HCT116 (cell line): ENCODE data around the gene SLC25A52. TPM values are rescaled to one million over a fixed set of nuclear protein-coding genes. Genes with fewer than 3 reads are reported as not detected.

Experiments used
- ATAC-seq: fragments of 200-7000 bp; cut with Tn5 transposase; 2 replicates; pipeline ENCODE4 v1.9.1; 2020; ENCODE audit warnings: mild to moderate bottlenecking, moderate library complexity
- BruUV-seq: library from RNA; stranded (reverse); fragments of 400-500 nt; replicated peaks from 2 replicates; lab custom pipeline; 2021; lab: Mats Ljungman, UMichigan
- CTCF ChIA-PET: fragments of 300-600 bp; sonication (Branson Sonifier 250); formaldehyde crosslinking; loops from one replicate; lab custom pipeline; 2021; ENCODE audit warnings: antibody characterized with exemption; lab: Charles Lee
- POLR2A ChIA-PET: fragments of 300-600, 350-600 bp; sonication (Branson Sonifier 250); formaldehyde crosslinking; loops from one replicate; lab custom pipeline; 2021; ENCODE audit warnings: antibody characterized with exemption; lab: Charles Lee
- RAD21 ChIA-PET, 2 experiments: fragments of 300-600 bp; sonication (Branson Sonifier 250); formaldehyde crosslinking; loops; one replicate each; lab custom pipeline; 2023; ENCODE audit warnings: low total read pairs in 2 of 2; ENCODE audit not compliant: uncharacterized antibody in 2 of 2, unreplicated experiment in 2 of 2, low non-redundant PET in 1 of 2; lab: Charles Lee
- DNase-seq: peaks from one replicate; pipeline ENCODE4 v3.0.0-alpha.2; 2010; ENCODE audit warnings: low read depth, low spot score
- H2AFZ ChIP-seq: fragments of 200-600 bp; shearing (Covaris generic), sonication (generic); 2 replicates; pipeline ENCODE4 v1.6.1; 2017; ENCODE audit warnings: low read depth, mixed run types, mixed read lengths, antibody characterized with exemption, low read length; ENCODE audit not compliant: poor library complexity, severe bottlenecking
- H3K27ac ChIP-seq: 2 replicates; pipeline ENCODE4 v1.5.1; 2012; ENCODE audit warnings: low read depth, low read length
- H3K27me3 ChIP-seq: fragments of 200-600 bp; sonication (generic); 2 replicates; pipeline ENCODE4 v1.6.1; 2016; ENCODE audit warnings: mixed run types, low read length, mixed read lengths; ENCODE audit not compliant: insufficient read depth
- H3K36me3 ChIP-seq, 2 experiments: fragments of 200-500 bp in 1 of 2; fragments of 200-600 bp in 1 of 2; sonication (Bioruptor generic) in 1 of 2; sonication (generic) in 1 of 2; 2 replicates each; pipeline versions ENCODE4 v1.5.1 to v1.6.1; 2014 to 2016; ENCODE audit warnings: low read length in 2 of 2, inconsistent platforms in 1 of 2, mixed read lengths in 1 of 2, mixed run types in 1 of 2; ENCODE audit not compliant: insufficient read depth in 2 of 2, control insufficient read depth in 1 of 2
- H3K4me1 ChIP-seq, 2 experiments: fragments of 200-600 bp in 1 of 2; sonication (generic) in 1 of 2; 2 replicates each; pipeline versions ENCODE4 v1.5.1 to v1.6.1; 2012 to 2017; ENCODE audit warnings: low read length in 2 of 2, inconsistent platforms in 1 of 2, mild to moderate bottlenecking in 1 of 2, mixed read lengths in 1 of 2, mixed run types in 1 of 2, moderate library complexity in 1 of 2; ENCODE audit not compliant: insufficient read depth in 2 of 2, control insufficient read depth in 1 of 2
- H3K4me2 ChIP-seq: fragments of 200-600 bp; sonication (generic); 2 replicates; pipeline ENCODE4 v1.6.1; 2017; ENCODE audit warnings: mixed run types, low read length, mixed read lengths
- H3K4me3 ChIP-seq, 2 experiments: fragments of 200-600 bp in 1 of 2; sonication (generic) in 1 of 2; replicated peaks in 1 of 2; 2 replicates each; pipeline ENCODE4 v1.5.1; 2011 to 2016; ENCODE audit warnings: low read length in 2 of 2, control low read depth in 1 of 2, low read depth in 1 of 2, mild to moderate bottlenecking in 1 of 2, mixed read lengths in 1 of 2, mixed run types in 1 of 2
- H3K79me2 ChIP-seq: fragments of 200-600 bp; sonication (generic); 2 replicates; pipeline ENCODE4 v1.6.1; 2017; ENCODE audit warnings: mild to moderate bottlenecking, mixed run types, low read length, moderate library complexity, mixed read lengths; ENCODE audit not compliant: insufficient read depth
- H3K9ac ChIP-seq: fragments of 200-600 bp; sonication (generic); 2 replicates; pipeline ENCODE4 v1.6.1; 2016; ENCODE audit warnings: low read length, mixed read lengths
- H3K9me2 ChIP-seq: fragments of 200-600 bp; sonication (generic), shearing (Covaris generic); 2 replicates; pipeline ENCODE4 v1.6.1; 2017; ENCODE audit warnings: mixed run types, mild to moderate bottlenecking, moderate library complexity; ENCODE audit not compliant: insufficient read depth
- H3K9me3 ChIP-seq, 2 experiments: fragments of 200-500 bp in 1 of 2; fragments of 200-600 bp in 1 of 2; sonication (Bioruptor generic) in 1 of 2; sonication (generic) in 1 of 2; 2 replicates each; pipeline ENCODE4 v1.6.1; 2014 to 2017; ENCODE audit warnings: low read length in 2 of 2, mixed read lengths in 2 of 2, inconsistent platforms in 1 of 2, low read depth in 1 of 2, mild to moderate bottlenecking in 1 of 2, mixed run types in 1 of 2, moderate library complexity in 1 of 2; ENCODE audit not compliant: control insufficient read depth in 1 of 2, insufficient read depth in 1 of 2
- H4K20me1 ChIP-seq: fragments of 200-600 bp; sonication (generic), shearing (Covaris generic); 2 replicates; pipeline ENCODE4 v1.6.1; 2017; ENCODE audit warnings: mixed run types, mild to moderate bottlenecking, moderate library complexity; ENCODE audit not compliant: insufficient read depth
- CBX3 ChIP-seq: IDR thresholded peaks from 2 replicates; pipeline ENCODE4 v1.6.1; 2012; ENCODE audit warnings: low read depth
- CEBPB ChIP-seq: IDR thresholded peaks from 2 replicates; pipeline ENCODE4 v1.6.1; 2012; ENCODE audit warnings: low read depth
- EGR1 ChIP-seq: IDR thresholded peaks from 2 replicates; pipeline ENCODE4 v1.6.1; 2012; ENCODE audit warnings: low read depth
- ELF1 ChIP-seq: IDR thresholded peaks from 2 replicates; pipeline ENCODE4 v1.6.1; 2012; ENCODE audit warnings: low read depth, borderline replicate concordance
- EZH2 ChIP-seq: fragments of 200-600 bp; sonication (generic); IDR thresholded peaks from 2 replicates; pipeline ENCODE4 v1.6.1; 2017; ENCODE audit warnings: antibody characterized with exemption, mixed run types
- EZH2phosphoT487 ChIP-seq: fragments of 200-600 bp; IDR thresholded peaks from 2 replicates; pipeline ENCODE4 v1.6.1; 2018; ENCODE audit warnings: antibody characterized with exemption, borderline replicate concordance
- FOSL1 ChIP-seq: IDR thresholded peaks from 2 replicates; pipeline ENCODE4 v1.6.1; 2012; ENCODE audit warnings: low read depth
- POLR2A ChIP-seq: IDR thresholded peaks from 2 replicates; pipeline ENCODE4 v1.7.0; 2011; ENCODE audit warnings: borderline replicate concordance; ENCODE audit not compliant: insufficient read depth, insufficient read length; ENCODE audit errors: extremely low read depth
- POLR2AphosphoS5 ChIP-seq: IDR thresholded peaks from 2 replicates; pipeline ENCODE4 v1.6.1; 2011; ENCODE audit warnings: mild to moderate bottlenecking, low read depth, low read length, moderate library complexity
- RAD21 ChIP-seq: IDR thresholded peaks from 2 replicates; pipeline ENCODE4 v1.6.1; 2012; ENCODE audit warnings: low read depth, mild to moderate bottlenecking
- SIN3A ChIP-seq: IDR thresholded peaks from 2 replicates; pipeline ENCODE4 v1.6.1; 2012; ENCODE audit warnings: low read depth
- SP1 ChIP-seq: IDR thresholded peaks from 2 replicates; pipeline ENCODE4 v1.6.1; 2012; ENCODE audit warnings: low read depth
- SRF ChIP-seq: IDR thresholded peaks from 2 replicates; pipeline ENCODE4 v1.6.1; 2012; ENCODE audit warnings: low read depth
- TCF7L2 ChIP-seq: IDR thresholded peaks from 2 replicates; pipeline ENCODE4 v1.7.0; 2011; ENCODE audit warnings: borderline replicate concordance, inconsistent platforms; ENCODE audit not compliant: insufficient read depth, insufficient read length; ENCODE audit errors: extremely low read depth
- YY1 ChIP-seq: IDR thresholded peaks from 2 replicates; pipeline ENCODE4 v1.6.1; 2011; ENCODE audit warnings: low read length, low read depth, moderate library complexity, mild to moderate bottlenecking; ENCODE audit not compliant: insufficient replicate concordance; ENCODE audit errors: extremely low read depth
- ZFX ChIP-seq: fragments of 450-650 bp; IDR thresholded peaks from 2 replicates; pipeline ENCODE4 v1.6.1; 2017
- intact Hi-C: fragments of 100-400 bp; cut with micrococcal nuclease; formaldehyde crosslinking; loops from 2 replicates; pipeline ENCODE4 v1.10.0; 2022
- total RNA-seq: library from RNA; stranded (reverse); gene quantifications from one replicate; pipeline ENCODE4 v1.2.1, GENCODE V29; 2021; ENCODE audit not compliant: unreplicated experiment
- TF ChIP-seq, protein P1 (sequence below): IDR thresholded peaks from 2 replicates; pipeline ENCODE4 v1.6.1; 2011; ENCODE audit warnings: mild to moderate bottlenecking, low read length, moderate library complexity; ENCODE audit not compliant: insufficient replicate concordance; ENCODE audit errors: extremely low read depth
- TF ChIP-seq, protein P2 (sequence below), 3 experiments: fragments of 200-600 bp in 1 of 3; sonication (generic) in 1 of 3; IDR thresholded peaks in 2 of 3; conservative IDR thresholded peaks in 1 of 3; 2 replicates each; pipeline ENCODE4 v1.5.1; 2012 to 2017; ENCODE audit warnings: low read depth in 2 of 3, low read length in 2 of 3, antibody characterized with exemption in 1 of 3, borderline replicate concordance in 1 of 3, control low read depth in 1 of 3, mild to moderate bottlenecking in 1 of 3, mixed read lengths in 1 of 3, mixed run types in 1 of 3, moderate library complexity in 1 of 3; ENCODE audit not compliant: insufficient read depth in 1 of 3

The SLC25A52 gene
- total RNA-seq, 1 experiment from 2014 or later: not detected

DNA sequence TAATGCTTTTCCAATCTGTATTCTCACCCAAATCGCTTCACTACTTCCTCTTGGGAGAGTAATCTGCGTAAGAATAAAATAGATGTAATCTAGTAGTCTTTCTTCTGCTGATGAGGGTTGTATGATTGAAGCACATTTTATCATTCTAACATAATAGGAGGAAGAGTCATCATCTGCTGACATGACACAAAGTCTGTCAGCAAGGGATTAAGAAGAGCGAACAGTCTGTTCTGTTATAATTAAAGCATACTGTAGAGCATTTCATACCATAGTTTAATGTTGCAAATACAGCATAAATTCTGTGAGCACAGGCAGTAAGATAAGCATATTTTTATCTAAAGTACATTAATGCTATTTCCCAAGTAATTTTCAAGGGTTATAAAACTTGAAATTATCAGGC lies 10.4 kb downstream of the SLC25A52 start:
- no peak overlapping the region for H3K9ac ChIP-seq
- ATAC-seq: no peak
- H3K27ac ChIP-seq: no peak overlapping the region
- no TSS peak for BruUV-seq
- H3K27me3 ChIP-seq: no peaks in the 10 kb centered on the region
- ChIA-PET POLR2A (no interaction called here), RAD21 (no interaction called here)
- H3K4me1 ChIP-seq: no peaks in the 10 kb centered on the region
- H3K79me2 ChIP-seq: no peaks in the 10 kb centered on the region
- no peaks in the 10 kb centered on the region for H4K20me1 ChIP-seq
- intact Hi-C loops: no loop called here
- H3K9me2 ChIP-seq: no peaks in the 10 kb centered on the region
- no peaks in the 10 kb centered on the region for H3K9me3 ChIP-seq
- TF ChIP-seq YY1 (no peak), SP1 (no peak), POLR2AphosphoS5 (no peak), ZFX (no peak)
- TF ChIP-seq, all 23 proteins: peak for 0
- no peaks in the 10 kb centered on the region for H3K36me3 ChIP-seq
- CTCF ChIA-PET: no interaction called here
- no peak for DNase-seq
- no peak overlapping the region for H2AFZ ChIP-seq
- H3K4me2 ChIP-seq: no peak overlapping the region
- no peak overlapping the region for H3K4me3 ChIP-seq

DNA sequence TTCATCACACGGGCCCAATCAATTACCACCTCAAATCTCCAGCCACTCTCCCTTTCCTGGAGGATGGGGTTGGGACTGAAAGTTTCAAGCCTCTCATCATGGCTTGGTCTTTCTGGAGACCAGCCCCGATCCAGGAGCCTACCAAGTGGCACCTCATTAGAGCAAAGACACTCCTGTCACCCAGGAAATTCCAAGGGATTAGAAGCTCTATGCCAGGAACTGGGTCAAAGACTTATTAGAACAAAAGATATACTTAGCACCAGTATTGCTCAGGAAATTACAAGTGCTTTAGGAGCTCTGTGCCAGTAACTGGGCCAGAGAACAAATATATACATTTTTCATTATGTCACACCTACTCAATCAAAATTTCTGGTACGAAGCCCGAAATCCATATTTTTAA lies 14.3 kb downstream of the SLC25A52 start:
- Histone ChIP-seq H3K79me2 (no peaks in the 10 kb centered on the region), H3K9ac (no peak overlapping the region), H2AFZ (no peak overlapping the region), H3K9me2 (no peaks in the 10 kb centered on the region), H4K20me1 (no peaks in the 10 kb centered on the region), H3K36me3 (no peaks in the 10 kb centered on the region), H3K27me3 (no peaks in the 10 kb centered on the region), H3K4me1 (no peaks in the 10 kb centered on the region), H3K4me3 (no peak overlapping the region), H3K4me2 (no peak overlapping the region), H3K27ac (no peak overlapping the region), H3K9me3 (no peaks in the 10 kb centered on the region)
- intact Hi-C loops: no loop called here
- POLR2A ChIA-PET: no interaction called here
- RAD21 ChIA-PET: no interaction called here
- no TSS peak for BruUV-seq
- DNase-seq (no peak), ATAC-seq (no peak)
- CTCF ChIA-PET: no interaction called here
- no peak for TF ChIP-seq EZH2phosphoT487
- TF ChIP-seq POLR2A: no peak
- TF ChIP-seq EZH2: no peak
- no peak for TF ChIP-seq CEBPB
- TF ChIP-seq EGR1: no peak
- TF ChIP-seq SRF: no peak
- TF ChIP-seq, protein P1, sequence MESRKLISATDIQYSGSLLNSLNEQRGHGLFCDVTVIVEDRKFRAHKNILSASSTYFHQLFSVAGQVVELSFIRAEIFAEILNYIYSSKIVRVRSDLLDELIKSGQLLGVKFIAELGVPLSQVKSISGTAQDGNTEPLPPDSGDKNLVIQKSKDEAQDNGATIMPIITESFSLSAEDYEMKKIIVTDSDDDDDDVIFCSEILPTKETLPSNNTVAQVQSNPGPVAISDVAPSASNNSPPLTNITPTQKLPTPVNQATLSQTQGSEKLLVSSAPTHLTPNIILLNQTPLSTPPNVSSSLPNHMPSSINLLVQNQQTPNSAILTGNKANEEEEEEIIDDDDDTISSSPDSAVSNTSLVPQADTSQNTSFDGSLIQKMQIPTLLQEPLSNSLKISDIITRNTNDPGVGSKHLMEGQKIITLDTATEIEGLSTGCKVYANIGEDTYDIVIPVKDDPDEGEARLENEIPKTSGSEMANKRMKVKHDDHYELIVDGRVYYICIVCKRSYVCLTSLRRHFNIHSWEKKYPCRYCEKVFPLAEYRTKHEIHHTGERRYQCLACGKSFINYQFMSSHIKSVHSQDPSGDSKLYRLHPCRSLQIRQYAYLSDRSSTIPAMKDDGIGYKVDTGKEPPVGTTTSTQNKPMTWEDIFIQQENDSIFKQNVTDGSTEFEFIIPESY: no peak
- no peak for TF ChIP-seq FOSL1
- TF ChIP-seq ELF1: no peak
- TF ChIP-seq CBX3: no peak
- TF ChIP-seq, protein P2, sequence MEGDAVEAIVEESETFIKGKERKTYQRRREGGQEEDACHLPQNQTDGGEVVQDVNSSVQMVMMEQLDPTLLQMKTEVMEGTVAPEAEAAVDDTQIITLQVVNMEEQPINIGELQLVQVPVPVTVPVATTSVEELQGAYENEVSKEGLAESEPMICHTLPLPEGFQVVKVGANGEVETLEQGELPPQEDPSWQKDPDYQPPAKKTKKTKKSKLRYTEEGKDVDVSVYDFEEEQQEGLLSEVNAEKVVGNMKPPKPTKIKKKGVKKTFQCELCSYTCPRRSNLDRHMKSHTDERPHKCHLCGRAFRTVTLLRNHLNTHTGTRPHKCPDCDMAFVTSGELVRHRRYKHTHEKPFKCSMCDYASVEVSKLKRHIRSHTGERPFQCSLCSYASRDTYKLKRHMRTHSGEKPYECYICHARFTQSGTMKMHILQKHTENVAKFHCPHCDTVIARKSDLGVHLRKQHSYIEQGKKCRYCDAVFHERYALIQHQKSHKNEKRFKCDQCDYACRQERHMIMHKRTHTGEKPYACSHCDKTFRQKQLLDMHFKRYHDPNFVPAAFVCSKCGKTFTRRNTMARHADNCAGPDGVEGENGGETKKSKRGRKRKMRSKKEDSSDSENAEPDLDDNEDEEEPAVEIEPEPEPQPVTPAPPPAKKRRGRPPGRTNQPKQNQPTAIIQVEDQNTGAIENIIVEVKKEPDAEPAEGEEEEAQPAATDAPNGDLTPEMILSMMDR (IDR thresholded peaks at IDR 0.05 in 2 of 3, conservative IDR thresholded peaks at IDR 0.05 in 1 of 3; ENCODE audit: borderline replicate concordance in 1 of 3, insufficient read depth in 1 of 3, low read depth in 2 of 3, low read length in 2 of 3): no peak
- TF ChIP-seq POLR2AphosphoS5: no peak
- no peak for TF ChIP-seq SIN3A
- no peak for TF ChIP-seq TCF7L2
- TF ChIP-seq RAD21: no peak
